Gastrocnemius medialis (tissue), 4 donors: Measurements from ENCODE around the gene CMIP. TPM values are rescaled to one million over a fixed set of nuclear protein-coding genes. Genes with fewer than 3 reads are reported as not detected.

Experiments
- ATAC-seq, 2 donors: fragments of 150-250 bp; one replicate each; pipeline ENCODE4 v1.9.1; 2016
- DNase-seq, 2 donors: peaks; one replicate each; pipeline ENCODE4 v3.0.0-alpha.2; 2019
- H3K27ac ChIP-seq, 4 donors: fragments of 200-600 bp; sonication (generic); 1 replicate in 1 of 4; 2 replicates in 3 of 4; pipeline ENCODE4 v1.5.1; 2016 to 2018; ENCODE audit warnings: mild to moderate bottlenecking in 2 of 4, moderate library complexity in 1 of 4
- H3K27me3 ChIP-seq, 3 donors: fragments of 200-600 bp; sonication (generic) in 2 of 3; 1 replicate in 1 of 3; 2 replicates in 2 of 3; pipeline versions ENCODE4 v1.5.1 to v1.6.0; 2016 to 2019; ENCODE audit warnings: mild to moderate bottlenecking in 1 of 3, moderate library complexity in 1 of 3
- H3K36me3 ChIP-seq, 2 donors: fragments of 200-600 bp; sonication (generic) in 1 of 2; one replicate each; pipeline ENCODE4 v1.5.1; 2017 to 2018
- H3K4me1 ChIP-seq, 2 donors: fragments of 200-600 bp; sonication (generic) in 1 of 2; one replicate each; pipeline ENCODE4 v1.5.1; 2016 to 2017; ENCODE audit warnings: mild to moderate bottlenecking in 2 of 2
- H3K4me3 ChIP-seq, 4 donors: fragments of 200-600 bp; sonication (generic) in 3 of 4; 1 replicate in 1 of 4; 2 replicates in 3 of 4; pipeline ENCODE4 v1.5.1; 2016 to 2019; ENCODE audit warnings: mild to moderate bottlenecking in 2 of 4
- H3K9me3 ChIP-seq, 3 donors: fragments of 200-600 bp; sonication (generic) in 2 of 3; 1 replicate in 1 of 3; 2 replicates in 2 of 3; pipeline ENCODE4 v1.5.1; 2016 to 2019
- CTCF ChIP-seq, 5 experiments: fragments of 450-650 bp in 3 of 5; fragments of 200-600 bp in 2 of 5; sonication (generic) in 2 of 5; IDR thresholded peaks in 4 of 5; conservative IDR thresholded peaks in 1 of 5; 1 replicate in 4 of 5; 2 replicates in 1 of 5; pipeline ENCODE4 v1.5.1; 2016 to 2019; ENCODE audit warnings: antibody characterized with exemption in 5 of 5, mild to moderate bottlenecking in 3 of 5, moderate library complexity in 3 of 5
- POLR2A ChIP-seq, 2 donors: fragments of 450-650 bp; IDR thresholded peaks; one replicate each; pipeline ENCODE4 v1.6.1; 2017; ENCODE audit warnings: antibody characterized with exemption in 2 of 2, mild to moderate bottlenecking in 2 of 2, moderate library complexity in 2 of 2
- in situ Hi-C, 4 donors: fragments of 200-750 bp; cut with MboI; loops; one replicate each; pipeline versions ENCODE4 v1.15.0 to v1.8.0; 2017; ENCODE audit warnings: low sequenced_read_pairs in 4 of 4
- intact Hi-C: fragments of 100-400 bp; cut with DNase I; formaldehyde crosslinking; loops from one replicate; pipeline ENCODE4 v1.15.1; 2023; ENCODE audit warnings: low total_unique reads
- total RNA-seq, 4 donors: library from RNA; depleted of rRNA; stranded (reverse); fragments of >200 nt; gene quantifications; one replicate each; pipeline versions ENCODE4 v1.1.0 to v1.2.3, GENCODE V29; 2016

CMIP gene
- total RNA-seq, 4 donors from 2014 or later, result 0.90 to 5.1 (median 2.7) TPM

GRCh38 chr16:81611721-81612120, 167.1 kb downstream of the CMIP start:
- H3K9me3 ChIP-seq, result no peaks in the 10 kb centered on the region
- no peaks in the 10 kb centered on the region for H3K27me3 ChIP-seq
- intact Hi-C loops (no loop called here), in situ Hi-C loops (no loop called here)
- H3K27ac ChIP-seq, result peak overlapping the region in 3 of 4 donors; percentile 43 to 70 (median 54)
- no peak overlapping the region for H3K4me3 ChIP-seq
- TF ChIP-seq POLR2A (IDR thresholded peaks at IDR 0.05), result no peak
- TF ChIP-seq CTCF (IDR thresholded peaks at IDR 0.05 in 4 of 5, conservative IDR thresholded peaks at IDR 0.05 in 1 of 5), result no peak
- ATAC-seq (no peak), DNase-seq (no peak)
- H3K36me3 ChIP-seq, result no peaks in the 10 kb centered on the region
- peaks cover 3 to 19% of the 10 kb centered on the region in 2 donors for H3K4me1 ChIP-seq

- in situ Hi-C loops, result no loop called here
Measured at GRCh38 chr16:81612351-81613163, 167.9 kb downstream of the CMIP start.

GRCh38 chr16:81614171-81614570, 169.6 kb downstream of the CMIP start:
- Histone ChIP-seq H3K4me3 (no peak overlapping the region), H3K4me1 (peaks cover 5 to 18% of the 10 kb centered on the region in 2 donors), H3K36me3 (no peaks in the 10 kb centered on the region), H3K27ac (no peak overlapping the region), H3K9me3 (no peaks in the 10 kb centered on the region), H3K27me3 (no peaks in the 10 kb centered on the region)
- DNase-seq, result no peak
- TF ChIP-seq POLR2A (IDR thresholded peaks at IDR 0.05), result no peak
- no peak for TF ChIP-seq CTCF (IDR thresholded peaks at IDR 0.05 in 4 of 5, conservative IDR thresholded peaks at IDR 0.05 in 1 of 5)
- intact Hi-C loops, result no loop called here
- in situ Hi-C loops, result no loop called here
- ATAC-seq, result no peak

More at GRCh38 chr16:81612351-81613163, 167.9 kb downstream of the CMIP start:
- intact Hi-C loops, result no loop called here
- no peaks in the 10 kb centered on the region for H3K9me3 ChIP-seq
- ATAC-seq (peak; percentile 56 to 64), DNase-seq (no peak)
- TF ChIP-seq POLR2A (IDR thresholded peaks at IDR 0.05), result no peak
- TF ChIP-seq CTCF (IDR thresholded peaks at IDR 0.05 in 4 of 5, conservative IDR thresholded peaks at IDR 0.05 in 1 of 5), result no peak
- H3K27ac ChIP-seq, result peak overlapping the region; percentile 41 to 70 (median 49)
- H3K4me3 ChIP-seq, result no peak overlapping the region
- H3K4me1 ChIP-seq, result peaks cover 5 to 19% of the 10 kb centered on the region in 2 donors
- no peaks in the 10 kb centered on the region for H3K36me3 ChIP-seq
- H3K27me3 ChIP-seq, result no peaks in the 10 kb centered on the region

GRCh38 chr16:81614654-81615359, 170.2 kb downstream of the CMIP start:
- H3K4me3 ChIP-seq, result no peak overlapping the region
- intact Hi-C loops (no loop called here), in situ Hi-C loops (no loop called here)
- DNase-seq, result no peak
- H3K4me1 ChIP-seq, result peaks cover 5 to 11% of the 10 kb centered on the region in 2 donors
- ATAC-seq, result no peak
- no peaks in the 10 kb centered on the region for H3K9me3 ChIP-seq
- H3K27me3 ChIP-seq, result no peaks in the 10 kb centered on the region
- H3K36me3 ChIP-seq, result no peaks in the 10 kb centered on the region
- TF ChIP-seq CTCF (IDR thresholded peaks at IDR 0.05 in 4 of 5, conservative IDR thresholded peaks at IDR 0.05 in 1 of 5) (no peak), POLR2A (IDR thresholded peaks at IDR 0.05) (no peak)
- H3K27ac ChIP-seq, result no peak overlapping the region
